ENCODE data around the gene TRIP12. TPM values are rescaled to one million over a fixed set of nuclear protein-coding genes. Genes with fewer than 3 reads are reported as not detected.

TRIP12 gene
- total and polyA plus RNA-seq, 2 donors (not counting 3 experiments of a cell fraction or from before 2014, with no cell fraction given): 53.8 to 278 TPM

GRCh38 chr2:229838729-229839128 is 83.1 kb downstream of the TRIP12 start:
- Histone ChIP-seq H3K27ac (ENCODE audit: insufficient read depth, low read depth, low read length) (no peak overlapping the region), H3K9ac (replicated peaks; ENCODE audit: extremely low read depth, insufficient read depth, low read length) (no peak overlapping the region), H3K4me3 (replicated peaks in 1 of 3; ENCODE audit: insufficient read depth in 1 of 3, low read depth in 1 of 3, low read length in 3 of 3) (no peak overlapping the region), H3K9me1 (replicated peaks; ENCODE audit: control insufficient read depth, extremely low read depth, insufficient read depth, low read length) (no peaks in the 10 kb centered on the region), H4K20me1 (replicated peaks; ENCODE audit: control insufficient read depth, extremely low read depth, insufficient read depth, low read length) (peaks cover 2% of the 10 kb centered on the region), H3K36me3 (ENCODE audit: control insufficient read depth in 2 of 2, extremely low read depth in 1 of 2, insufficient read depth in 2 of 2, low read length in 2 of 2) (peaks cover 2 to 7% of the 10 kb centered on the region in 2 experiments), H3K4me1 (ENCODE audit: control insufficient read depth, extremely low read depth, insufficient read depth, low read length) (no peaks in the 10 kb centered on the region), H3K79me2 (ENCODE audit: control insufficient read depth, insufficient read depth, low read length) (peaks cover 52% of the 10 kb centered on the region), H3K27me3 (ENCODE audit: control insufficient read depth in 2 of 2, insufficient read depth in 2 of 2, low read length in 2 of 2) (no peaks in the 10 kb centered on the region), H2AFZ (ENCODE audit: low read depth, low read length) (no peak overlapping the region), H3K9me3 (replicated peaks; ENCODE audit: control insufficient read depth, insufficient read depth, low read length) (no peaks in the 10 kb centered on the region), H3K4me2 (ENCODE audit: insufficient read depth, low read length) (no peak overlapping the region)
- ChIA-PET CTCF (interaction anchor here (0.7 to 2.3 kb wide), 2 partner anchors 12 to 37 kb away, joined by 4 to 6 read pairs; no protein-coding TSS in a partner anchor), POLR2A (no interaction called here)
- DNase-seq (ENCODE audit: low read depth, low spot score) (no peak), FAIRE-seq (no peak)
- dilution Hi-C loops (cut with MboI; ENCODE audit: extremely low pct_ligation_motif_present, low sequenced_read_pairs): no loop called here
- TF ChIP-seq MAX (IDR thresholded peaks at IDR 0.05; ENCODE audit: insufficient read depth, insufficient read length): no peak
- no peak for TF ChIP-seq GATA2 (IDR thresholded peaks at IDR 0.05; ENCODE audit: insufficient read depth, insufficient read length, low read depth, low read length)
- TF ChIP-seq FOS (IDR thresholded peaks at IDR 0.05; ENCODE audit: borderline replicate concordance, insufficient read depth, low read length): no peak
- no peak for TF ChIP-seq POLR2AphosphoS5 (IDR thresholded peaks at IDR 0.05; ENCODE audit: insufficient read depth, low read depth, low read length)
- TF ChIP-seq CTCF (IDR thresholded peaks at IDR 0.05; ENCODE audit: extremely low read depth in 1 of 2, insufficient read depth in 1 of 2, low read depth in 1 of 2, low read length in 2 of 2): no peak
- BruUV-seq (replicated peaks): no TSS peak
- intact Hi-C loops (cut with micrococcal nuclease): loop anchor here (2.0 kb wide), 1 partner anchor 14 kb away; no protein-coding TSS in a partner anchor
